GM21825 (cell line): ENCODE results near the gene TRIM9.

ENCODE experiments used
- ATAC-seq: cut with Tn5 transposase; IDR thresholded peaks from one replicate; pipeline ENCODE4 v1.9.1; 2021; ENCODE audit warnings: mild to moderate bottlenecking, moderate library complexity; ENCODE audit not compliant: unreplicated experiment

Gene TRIM9

DNA sequence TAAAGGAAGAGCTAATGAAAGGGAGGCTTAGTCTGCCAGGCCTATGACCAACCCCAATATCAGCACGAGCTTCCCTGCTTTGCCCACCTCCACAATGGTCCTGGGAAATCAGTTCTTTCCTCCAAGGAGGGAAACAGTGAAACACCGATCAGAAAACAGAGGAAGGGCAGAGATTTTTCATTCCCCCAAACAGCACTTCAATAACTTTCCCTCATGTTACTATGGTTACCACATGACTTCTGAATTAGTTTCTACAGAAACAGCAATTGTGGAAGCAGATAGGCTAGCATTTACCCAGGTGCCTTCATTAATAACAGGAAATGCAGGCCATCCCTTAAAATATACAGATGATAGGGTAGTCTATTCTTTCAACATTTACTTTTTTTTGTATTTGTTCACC lies 35.9 kb downstream of the TRIM9 start:
- no peak for ATAC-seq

DNA sequence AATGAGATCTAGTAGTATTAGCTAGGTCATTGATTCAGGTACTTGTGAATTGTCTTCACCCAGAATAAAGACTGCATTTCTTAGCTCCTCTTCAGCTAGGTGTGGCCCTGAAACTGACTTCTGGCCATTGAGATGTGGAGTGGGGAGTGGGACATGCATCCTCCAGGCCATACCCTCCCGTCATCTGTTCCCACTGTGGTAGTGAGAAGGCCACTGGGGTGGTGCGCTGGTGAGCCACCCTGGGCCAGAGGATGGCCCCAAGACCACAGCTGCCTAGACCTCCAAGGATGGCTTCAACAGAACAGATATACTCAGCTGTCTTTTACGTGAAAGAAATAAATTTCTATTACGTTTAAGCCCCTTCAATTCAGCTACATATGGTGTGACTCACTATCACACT lies 36.5 kb downstream of the TRIM9 start:
- ATAC-seq: no peak

DNA sequence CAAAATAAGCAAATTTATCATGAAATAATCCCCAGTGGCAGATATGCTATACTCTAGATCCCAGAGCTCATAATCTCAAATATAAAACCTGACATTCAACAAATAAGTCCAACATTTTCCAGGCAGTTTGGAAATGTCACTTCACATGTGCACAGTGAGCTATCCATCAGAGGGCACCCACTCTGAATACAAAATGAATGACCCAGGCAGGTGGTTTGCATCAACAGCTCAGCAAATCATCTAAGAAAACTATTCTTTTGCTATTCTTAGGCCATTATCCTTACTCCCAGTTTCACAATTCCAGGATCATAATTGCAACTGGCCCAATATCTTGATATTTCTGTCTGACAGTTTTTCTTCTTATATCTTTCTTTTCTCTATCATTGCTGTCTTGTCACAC lies 38.5 kb downstream of the TRIM9 start:
- no peak for ATAC-seq

DNA sequence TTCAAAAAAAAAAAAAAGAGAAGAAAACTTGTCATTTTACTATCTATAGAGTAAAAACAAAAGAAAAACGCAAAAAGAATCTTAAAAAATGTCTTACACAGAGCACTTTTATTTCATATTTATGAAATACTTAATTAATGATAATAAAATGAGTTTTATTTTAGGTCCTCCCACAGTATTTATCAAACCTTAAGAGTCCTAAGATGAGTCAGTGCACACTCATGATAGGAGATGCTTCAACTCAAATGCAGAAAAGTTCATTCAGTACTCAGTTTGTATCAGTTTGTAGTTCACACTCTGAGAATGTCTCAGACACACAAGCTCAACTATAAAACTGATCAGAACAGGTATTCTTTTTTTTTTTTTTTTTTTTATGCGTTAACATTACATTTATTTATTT lies 41.7 kb downstream of the TRIM9 start:
- no peak for ATAC-seq

DNA sequence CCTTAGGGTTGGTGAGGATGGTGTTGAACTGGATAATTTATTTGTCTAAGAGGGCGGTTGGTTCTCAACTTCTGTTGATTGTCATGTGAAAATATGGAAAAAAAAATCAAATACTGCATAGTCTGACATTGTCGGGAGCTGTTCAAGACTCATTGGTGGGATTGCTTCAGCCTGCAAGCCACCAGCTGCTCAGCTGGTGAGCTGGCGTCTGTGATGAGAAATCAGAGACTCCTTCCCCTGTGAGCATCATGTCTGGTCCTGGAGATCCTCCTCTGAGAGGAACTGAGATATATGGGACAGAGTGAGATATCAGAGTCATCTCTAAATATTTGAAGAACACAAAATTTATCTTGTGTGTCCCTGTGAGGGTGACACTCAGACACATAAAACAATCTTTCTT lies 49.9 kb downstream of the TRIM9 start:
- no peak for ATAC-seq

DNA sequence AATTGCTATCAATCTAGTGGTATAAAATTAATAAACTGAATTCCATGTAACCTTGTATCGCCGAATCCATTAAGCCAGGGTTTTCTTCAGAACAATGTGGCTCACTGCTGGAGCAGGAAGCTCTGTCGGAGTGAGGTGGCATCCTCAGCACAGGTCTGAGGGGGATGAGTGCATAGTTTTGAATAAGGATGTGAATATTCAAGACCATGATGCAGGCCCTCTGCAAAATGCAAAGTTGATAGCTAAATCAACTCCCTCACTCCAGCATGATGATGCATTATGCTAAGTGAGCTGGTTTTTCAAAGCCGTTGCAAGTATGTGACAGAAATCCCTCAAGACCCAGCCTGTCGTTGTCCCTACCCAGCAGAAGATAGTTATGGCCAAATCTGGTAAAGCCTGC lies 53.0 kb downstream of the TRIM9 start:
- ATAC-seq: no peak

DNA sequence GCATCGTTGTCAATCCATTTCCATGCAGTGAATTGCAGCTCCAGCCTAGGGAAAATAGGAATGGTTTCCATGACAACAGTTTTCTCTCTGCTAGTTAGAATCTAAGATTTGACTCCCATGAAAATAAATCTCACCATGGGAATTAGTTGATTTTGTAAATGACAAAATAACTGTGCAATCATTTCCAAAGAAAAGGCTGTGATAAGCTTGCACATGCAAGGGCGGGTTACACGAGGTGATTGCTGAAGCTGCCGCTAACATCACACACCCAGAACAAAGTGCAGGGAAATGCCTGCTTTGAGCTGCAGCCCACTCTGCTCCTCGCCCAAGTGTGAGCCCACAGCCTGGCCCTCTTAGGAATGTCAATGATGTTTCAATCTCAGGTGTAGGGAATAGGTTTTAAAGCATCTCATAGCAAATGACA lies 53.8 kb downstream of the TRIM9 start:
- ATAC-seq: no peak

DNA sequence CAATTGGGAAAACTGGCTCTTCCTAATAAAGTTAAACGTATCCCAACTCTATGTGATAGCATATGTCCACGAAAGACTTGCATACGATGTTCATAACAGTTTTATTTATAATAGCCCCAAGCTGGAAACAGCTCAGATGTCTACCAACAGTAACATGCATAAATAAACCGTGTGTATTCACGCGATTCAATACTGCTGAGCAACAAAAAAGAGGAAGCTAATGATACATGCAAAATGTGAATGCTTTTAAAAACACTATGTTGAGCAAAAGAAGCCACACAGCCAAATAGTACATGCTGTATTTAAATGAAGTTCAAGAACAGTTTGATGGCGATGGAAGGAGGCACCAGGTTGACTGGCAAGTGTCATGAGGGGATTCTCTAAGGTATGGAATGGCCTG lies 55.7 kb downstream of the TRIM9 start:
- ATAC-seq: no peak

DNA sequence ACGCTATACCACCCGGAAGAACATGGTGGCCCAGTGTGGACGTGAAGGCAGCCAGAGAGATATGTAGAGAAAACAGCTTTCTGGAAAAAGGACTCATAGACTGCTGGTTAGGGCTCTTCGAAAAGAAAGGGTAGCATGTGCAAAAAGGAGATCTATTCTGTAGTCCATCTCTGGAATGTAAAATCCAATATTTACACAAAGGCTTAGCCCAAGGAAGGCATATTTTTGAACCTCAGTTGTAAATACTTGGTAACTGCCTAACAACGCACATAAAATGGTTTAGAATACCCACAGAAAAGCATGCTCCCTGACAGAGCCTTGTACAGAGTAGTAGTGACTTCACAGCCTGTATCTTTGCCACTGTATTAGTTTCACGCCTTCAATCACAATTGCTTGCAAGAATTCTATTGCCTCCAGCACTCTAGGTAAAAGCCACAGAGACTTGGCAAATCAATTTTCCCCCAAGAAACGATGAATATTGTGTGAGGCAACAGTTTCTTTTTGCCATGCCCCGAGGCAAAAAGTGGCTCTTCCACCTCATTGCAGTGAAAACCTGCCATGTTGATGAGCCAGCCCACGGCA lies 59.2 kb downstream of the TRIM9 start:
- ATAC-seq: no peak

DNA sequence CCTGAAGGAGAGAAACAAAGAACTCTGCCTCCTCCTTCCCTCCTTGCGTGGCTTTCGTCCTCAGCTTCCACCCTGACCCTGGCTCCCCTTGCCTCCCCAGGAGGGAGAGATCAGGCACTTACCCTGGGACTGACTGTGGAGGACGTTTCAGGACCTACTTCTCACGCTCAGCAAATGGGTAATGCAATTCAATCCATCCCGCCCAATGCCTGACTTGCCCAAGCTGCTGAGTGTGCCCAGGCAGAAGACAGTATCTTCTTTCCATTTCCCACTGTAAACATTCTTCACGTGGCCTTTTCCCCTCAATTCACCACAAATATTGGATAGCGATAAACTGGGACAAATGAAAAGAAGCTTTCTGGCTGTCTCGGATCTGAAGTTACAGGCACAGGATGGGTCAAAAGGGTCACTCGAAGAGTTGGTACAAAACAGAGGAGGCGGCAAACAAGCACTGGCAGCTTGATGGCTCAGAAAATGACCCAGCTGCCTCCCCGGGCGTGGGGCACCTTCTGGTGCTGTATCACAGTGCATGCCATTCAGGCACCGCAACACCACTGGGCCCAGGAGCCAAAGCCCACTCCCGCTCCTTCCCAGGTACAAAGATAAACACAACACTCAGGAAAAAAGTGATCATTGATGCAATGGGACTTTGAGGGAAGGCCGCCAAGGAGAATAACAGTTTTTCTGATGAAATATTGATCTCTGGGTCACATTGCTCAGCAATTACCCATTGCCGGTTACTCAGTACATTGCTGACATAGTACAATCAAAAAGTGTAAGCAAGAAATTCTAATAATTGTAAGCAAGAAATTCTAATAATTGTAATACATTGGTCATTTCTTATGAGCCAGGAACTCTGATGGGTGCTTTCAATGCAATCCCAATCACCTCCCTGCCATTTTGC lies 65.8 kb downstream of the TRIM9 start:
- ATAC-seq: no peak

DNA sequence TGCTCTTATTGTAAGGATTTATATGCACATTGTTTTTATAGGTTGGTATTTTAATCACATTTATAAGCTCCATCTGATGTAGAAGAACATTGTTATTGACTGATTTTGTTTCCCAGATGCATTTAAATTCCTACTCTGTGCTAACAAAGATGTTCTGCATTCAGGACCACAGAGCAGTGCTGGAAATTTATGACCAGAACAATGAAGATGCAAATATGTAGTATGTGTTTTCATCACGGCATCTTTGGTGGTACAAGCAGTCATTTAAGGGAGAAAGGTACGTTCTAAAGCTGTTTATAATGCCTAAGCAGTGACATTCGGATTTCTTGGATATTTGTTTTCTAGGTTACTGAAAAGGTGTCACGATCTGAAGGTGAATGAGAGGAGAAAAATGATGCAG lies 66.5 kb downstream of the TRIM9 start:
- no peak for ATAC-seq

DNA sequence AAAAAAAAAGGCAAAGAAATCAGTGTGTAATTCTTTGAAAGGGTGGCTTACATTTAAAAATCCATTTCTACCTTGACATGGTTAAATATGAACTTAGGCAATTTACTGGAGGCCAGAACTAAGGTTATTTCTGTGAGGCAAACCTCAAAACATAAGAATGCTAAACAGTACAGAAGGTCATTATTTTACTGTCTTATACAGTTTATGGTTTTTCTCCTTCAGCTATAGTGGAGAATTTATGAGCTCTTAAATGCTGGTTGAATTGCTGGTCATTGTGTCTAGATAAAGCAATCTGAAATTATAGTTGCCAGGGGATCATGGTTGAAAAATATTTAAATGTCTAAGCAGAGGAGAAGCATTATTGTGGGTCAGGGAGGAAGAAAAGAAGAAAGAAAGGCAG lies 70.5 kb downstream of the TRIM9 start:
- ATAC-seq: no peak

DNA sequence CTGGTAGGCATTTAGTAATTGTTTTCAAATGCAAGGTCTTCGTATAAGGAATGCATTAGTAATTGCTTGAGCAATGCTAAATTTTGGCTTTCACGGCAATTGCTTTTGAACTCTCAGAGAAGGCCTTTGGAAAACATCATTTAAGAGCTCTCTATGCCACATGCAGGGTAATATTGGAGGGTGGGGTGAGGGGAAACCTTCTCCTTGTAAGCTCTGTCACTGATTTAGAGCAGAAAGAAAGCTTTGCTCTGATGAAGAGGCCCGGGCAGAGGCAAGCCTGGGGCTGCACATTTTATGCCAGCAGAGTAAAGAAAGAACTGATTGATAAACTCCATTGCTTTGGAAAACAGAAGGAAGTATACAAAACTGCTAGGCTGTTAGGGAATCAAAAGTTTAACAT lies 70.9 kb downstream of the TRIM9 start:
- no peak for ATAC-seq

DNA sequence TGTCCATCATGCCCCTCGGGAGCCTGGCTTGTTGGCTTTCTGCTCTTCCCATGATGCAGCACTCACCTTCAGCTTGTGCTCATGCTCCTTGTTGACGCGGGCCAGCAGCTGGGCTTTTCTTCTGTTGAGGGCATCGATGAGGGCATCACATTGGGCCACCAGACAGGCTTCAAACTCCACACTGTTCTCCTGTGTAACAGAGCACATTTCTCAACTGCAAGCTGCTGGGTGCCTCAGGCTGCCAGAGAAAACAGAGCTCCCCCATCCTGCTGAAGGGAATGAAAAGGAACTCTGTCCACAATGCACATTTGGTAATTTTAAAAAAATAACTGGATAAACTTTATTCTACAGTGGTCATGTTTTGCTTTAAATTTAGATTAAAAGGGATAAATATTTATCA lies 72.1 kb downstream of the TRIM9 start:
- ATAC-seq: no peak

DNA sequence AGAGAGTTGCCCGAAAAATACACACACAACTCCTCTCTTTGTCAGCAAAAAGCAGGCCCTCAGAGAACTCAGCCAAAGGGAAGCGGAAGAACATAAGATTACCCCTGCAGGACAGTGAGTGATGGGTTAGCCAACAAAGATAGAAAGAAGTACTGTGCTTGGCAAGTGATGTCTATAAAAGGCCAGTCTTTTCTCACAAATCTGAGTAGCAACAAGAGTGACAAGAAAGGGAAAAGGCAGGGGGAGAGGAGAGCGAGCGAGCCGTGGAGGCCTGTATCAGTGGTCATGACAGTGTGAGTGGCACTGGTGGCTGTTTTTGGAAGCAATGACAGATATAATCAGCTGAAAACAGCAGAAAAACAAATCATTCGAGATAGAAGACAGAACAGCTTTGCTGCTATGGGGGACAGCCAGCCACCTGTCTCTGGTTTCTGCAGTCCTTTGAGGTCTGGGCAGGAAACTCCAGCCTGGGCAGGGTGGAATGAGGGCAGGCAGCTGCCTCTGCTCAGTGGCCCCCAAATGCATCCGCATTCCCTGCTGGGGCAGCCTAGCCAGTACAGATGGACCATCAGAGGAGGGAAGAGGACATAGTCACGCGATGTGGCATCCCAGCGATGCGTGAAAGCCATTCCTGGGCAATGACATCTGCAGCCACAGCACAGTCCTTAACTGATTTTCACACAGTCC lies 74.7 kb downstream of the TRIM9 start:
- ATAC-seq: no peak

DNA sequence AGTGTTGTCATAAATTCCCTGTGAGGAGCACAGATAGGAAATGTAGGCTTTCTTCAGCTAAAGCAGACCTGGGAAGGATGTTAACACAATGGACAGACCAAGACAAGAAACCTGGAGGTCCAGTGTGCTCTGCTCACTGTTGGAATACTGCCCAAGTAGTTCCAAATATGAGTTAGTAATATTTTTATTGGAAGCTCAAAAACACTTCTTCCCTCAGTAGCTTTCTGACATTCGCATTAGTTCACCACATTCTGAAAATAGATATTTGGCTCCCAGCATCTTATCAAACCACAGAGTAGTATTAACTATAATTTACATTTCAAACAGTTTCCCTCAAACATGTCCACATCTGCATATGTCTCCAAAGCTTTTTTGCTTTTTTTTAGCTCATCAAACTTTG lies 75.8 kb downstream of the TRIM9 start:
- no peak for ATAC-seq

DNA sequence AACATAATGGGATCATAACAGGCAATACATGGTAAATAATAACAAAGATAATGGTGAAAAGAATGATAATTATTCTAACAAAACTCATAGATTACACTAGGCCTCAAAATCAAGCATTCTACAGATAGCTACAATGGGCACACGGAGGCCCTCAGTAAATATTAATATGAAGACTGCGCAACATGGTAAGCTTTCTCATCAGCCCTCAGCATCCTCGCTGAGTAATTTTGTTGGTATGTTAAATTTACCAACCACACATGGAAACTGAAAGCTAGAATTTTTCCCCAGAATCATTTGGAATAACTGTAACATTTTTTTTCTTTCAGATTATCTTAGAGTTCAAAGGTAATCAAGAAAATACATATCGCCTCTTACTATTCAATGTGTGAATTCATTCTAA lies 76.4 kb downstream of the TRIM9 start:
- ATAC-seq: no peak

DNA sequence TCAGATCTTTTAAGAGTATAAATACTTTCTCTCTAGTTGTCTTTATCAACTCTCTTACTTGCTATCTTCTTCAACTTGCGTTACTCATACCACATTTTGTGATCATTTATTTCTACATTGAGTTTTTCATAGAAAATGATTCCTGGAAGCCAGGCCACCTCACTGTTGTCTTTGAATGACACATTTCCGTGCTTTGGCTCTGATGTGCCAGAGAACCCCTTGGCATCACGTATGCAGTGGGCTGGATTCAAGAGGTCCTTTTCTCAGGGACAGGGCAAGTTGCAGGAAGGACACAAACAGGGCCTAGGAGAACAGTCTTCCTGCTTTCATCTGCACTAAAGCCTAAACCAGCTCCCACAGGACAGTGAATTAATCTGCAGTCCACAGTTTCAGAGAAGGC lies 80.3 kb downstream of the TRIM9 start:
- ATAC-seq: no peak

DNA sequence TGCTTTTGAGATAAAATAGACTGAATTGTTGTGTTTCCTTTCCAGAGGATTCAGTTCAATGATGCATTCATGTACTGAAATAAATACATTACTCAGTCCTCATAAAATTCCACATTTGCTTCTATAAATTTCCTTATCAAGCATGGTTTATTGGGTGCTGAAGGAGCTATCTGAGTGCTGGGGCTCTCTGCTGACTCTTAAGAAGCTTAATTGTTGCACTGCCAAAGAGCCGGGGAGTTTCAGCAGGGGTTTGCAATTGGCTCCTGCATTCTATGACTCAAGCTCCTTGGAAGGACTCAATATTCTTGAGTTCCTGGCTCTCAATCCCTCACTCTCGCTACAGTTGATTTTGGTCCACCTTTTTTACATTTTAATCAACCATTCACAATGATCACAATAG lies 80.8 kb downstream of the TRIM9 start:
- ATAC-seq: no peak

DNA sequence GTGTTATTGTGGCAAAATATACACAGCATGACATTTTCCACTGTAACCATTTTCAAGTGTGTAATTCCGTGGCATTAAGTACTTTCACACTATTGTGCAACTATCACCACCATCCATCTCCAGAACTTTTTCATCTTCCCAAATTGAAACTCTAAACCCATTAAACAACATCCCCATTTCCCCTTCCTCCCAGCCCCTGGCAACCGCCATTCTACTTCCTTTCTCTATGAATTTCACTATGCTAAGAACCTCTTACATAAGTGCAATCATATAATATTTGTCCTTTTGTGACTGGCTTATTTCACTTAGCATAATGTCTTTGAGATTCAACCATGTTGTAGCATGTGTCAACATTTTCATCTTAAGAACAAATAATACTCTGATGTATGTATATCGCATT lies 82.8 kb downstream of the TRIM9 start:
- no peak for ATAC-seq

DNA sequence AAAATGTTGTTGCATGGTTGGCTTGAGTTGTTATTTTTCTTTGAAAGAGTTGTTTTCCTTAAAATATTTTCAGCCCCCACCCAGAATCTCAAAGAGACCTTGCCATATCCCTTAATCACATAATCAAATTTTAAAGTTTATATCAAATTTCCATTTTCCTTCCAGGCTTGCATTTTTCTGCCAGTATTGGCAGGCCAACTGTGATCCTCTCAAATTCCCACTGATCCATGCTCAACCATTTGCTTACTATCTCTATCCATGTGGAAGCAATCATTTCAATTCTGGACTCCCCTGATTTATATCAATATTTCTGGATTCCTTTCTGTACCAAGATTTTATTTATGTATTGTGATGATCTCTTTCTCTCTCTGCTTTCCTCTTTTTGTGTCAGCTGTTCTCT lies 86.5 kb downstream of the TRIM9 start:
- no peak for ATAC-seq

DNA sequence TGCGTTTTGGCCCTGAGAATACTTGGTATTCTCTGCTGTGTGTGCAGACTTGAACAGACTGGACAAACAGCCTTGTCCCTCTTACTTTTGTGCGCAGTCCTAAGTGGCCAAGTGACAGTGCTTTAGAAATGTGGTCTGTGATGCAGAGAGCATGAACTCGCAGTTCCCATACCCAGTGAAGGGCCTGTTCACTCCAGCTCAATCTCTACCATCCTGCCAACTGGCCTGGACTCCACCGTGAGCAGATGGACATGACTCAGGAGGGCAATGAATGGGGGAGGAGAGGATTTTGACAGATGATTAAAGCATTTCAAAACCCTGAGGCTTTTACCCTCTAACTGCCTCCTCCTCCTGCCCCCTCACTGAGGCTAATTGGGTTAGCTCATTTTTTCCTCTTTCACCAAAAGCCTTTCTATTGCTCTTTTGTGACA lies 88.1 kb downstream of the TRIM9 start:
- no peak for ATAC-seq
